Heart right ventricle (tissue), 16 donors: ENCODE data around the gene OIP5. TPM values are rescaled to one million over a fixed set of nuclear protein-coding genes. Genes with fewer than 3 reads are reported as not detected.
"Not testable (repeated sequence)": the region's sequence is repeated elsewhere in the genome, so short reads cannot be mapped to it uniquely, and the experiment has no call there.

ENCODE experiments used
- ATAC-seq, 8 donors: fragments of 200-7000 bp; cut with Tn5 transposase; one replicate each; pipeline ENCODE4 v1.9.1; 2020; ENCODE audit warnings: mild to moderate bottlenecking in 8 of 8, moderate library complexity in 8 of 8, moderate number of reproducible peaks in 1 of 8
- DNase-seq, 2 donors: peaks; one replicate each; pipeline ENCODE4 v3.0.0-alpha.2; 2020
- H3K27ac ChIP-seq, 10 donors: fragments of 200-600 bp; sonication (generic) in 2 of 10; one replicate each; pipeline versions ENCODE4 v1.5.0 to v1.8.0; 2020 to 2022; ENCODE audit warnings: mild to moderate bottlenecking in 3 of 10
- H3K27me3 ChIP-seq, 7 donors: fragments of 200-600 bp; one replicate each; pipeline ENCODE4 v1.8.0; 2021 to 2022; ENCODE audit warnings: mild to moderate bottlenecking in 2 of 7
- H3K36me3 ChIP-seq, 9 donors: fragments of 200-600 bp; sonication (generic) in 1 of 9; one replicate each; pipeline versions ENCODE4 v1.5.0 to v1.8.0; 2020 to 2022; ENCODE audit warnings: mild to moderate bottlenecking in 2 of 9
- H3K4me1 ChIP-seq, 9 donors: fragments of 200-600 bp; sonication (generic) in 1 of 9; one replicate each; pipeline versions ENCODE4 v1.5.0 to v1.8.0; 2020 to 2022; ENCODE audit warnings: mild to moderate bottlenecking in 4 of 9
- H3K4me3 ChIP-seq, 10 donors: fragments of 200-600 bp; sonication (generic) in 2 of 10; one replicate each; pipeline versions ENCODE4 v1.5.0 to v1.8.0; 2020 to 2022; ENCODE audit warnings: mild to moderate bottlenecking in 7 of 10, moderate library complexity in 2 of 10
- H3K9me3 ChIP-seq, 11 donors: fragments of 200-600 bp in 10 of 11; sonication (generic) in 2 of 11; one replicate each; pipeline versions ENCODE4 v1.5.0 to v1.8.0; 2013 to 2022; ENCODE audit warnings: mild to moderate bottlenecking in 2 of 11, control low read depth in 1 of 11, moderate library complexity in 1 of 11
- WGBS, 2 donors: extraction: QIAGEN DNeasy Blood & Tissue Kit; methylation state at CpG; one replicate each; pipeline ENCODE4 v1.1.7; 2013; ENCODE audit warnings: inconsistent platforms in 1 of 2; 5-methylcytosine and 5-hydroxymethylcytosine counted together
- intact Hi-C, 10 donors: fragments of 100-400 bp; cut with DNase I; formaldehyde crosslinking; loops; one replicate each; pipeline versions ENCODE4 v1.11.1 to v1.14.2; 2022
- polyA plus RNA-seq, 2 donors: library from polyadenylated mRNA; stranded (reverse); fragments of 200-250 nt; gene quantifications; one replicate each; pipeline ENCODE4 v1.2.3, GENCODE V29; 2013
- total RNA-seq, 10 donors: library from RNA; stranded (reverse); fragmentation: NEBNext Ultra II Directional in 3 of 10; extraction: Animal tissue kit (Norgen Biotek cat#: 25700) in 3 of 10; gene quantifications; one replicate each; pipeline versions ENCODE4 v1.2.1 to v1.2.4, GENCODE V29; 2021 to 2023
- TF ChIP-seq, protein P1 (sequence below), 9 donors: fragments of 200-600 bp; sonication (generic) in 2 of 9; IDR thresholded peaks; one replicate each; pipeline versions ENCODE4 v1.5.0 to v1.8.0; 2021 to 2022; ENCODE audit warnings: antibody characterized with exemption in 9 of 9, mild to moderate bottlenecking in 5 of 9, moderate library complexity in 1 of 9
- donor health status: Arrhythmogenic right ventricular cardiomyopathy.
- donor health status: ischemic (EF 13 %, LVEDD 7.1; RV severe dilation, severe dysfunction).
- donor health status: healthy with polysubstance abuse.
- donor health status: DM: no; HTN: yes; CAD: no.
- donor health status: DM: no; HTN: no; CAD: no.
- donor health status: ischemic (EF 25% LVEDD 6.9; RV normal size, moderate dysfunction).
- donor health status: ischemic (EF 25% LVEDD 5.7; RV mildly dilated, moderate dysfunction).
- donor health status: healthy.
- donor health status: DM: yes; HTN: yes; CAD: no.
- donor health status: Ischemic cardiomyopathy.
- donor health status: ischemic (EF 35%, LVEDD 5.7; RV mildly dilated, moderate dysfunction).
- donor health status: nonischemic (EF 11% LVEDD 7.7; RV severe dilation, severe dysfunction).
- donor health status: DM: yes; HTN: yes; CAD: no.
- donor health status: PGD.
- donor health status: ischemic (EF 29% LVEDD 5.4; RV normal size, mild dysfunction).
- donor health status: nonischemic (EF 23%, LVEDD 6.1; RV moderate dilation, normal function).

Gene OIP5
- total and polyA plus RNA-seq, 12 donors, result 0.18 to 1.0 (median 0.28) TPM; not detected in 6

DNA sequence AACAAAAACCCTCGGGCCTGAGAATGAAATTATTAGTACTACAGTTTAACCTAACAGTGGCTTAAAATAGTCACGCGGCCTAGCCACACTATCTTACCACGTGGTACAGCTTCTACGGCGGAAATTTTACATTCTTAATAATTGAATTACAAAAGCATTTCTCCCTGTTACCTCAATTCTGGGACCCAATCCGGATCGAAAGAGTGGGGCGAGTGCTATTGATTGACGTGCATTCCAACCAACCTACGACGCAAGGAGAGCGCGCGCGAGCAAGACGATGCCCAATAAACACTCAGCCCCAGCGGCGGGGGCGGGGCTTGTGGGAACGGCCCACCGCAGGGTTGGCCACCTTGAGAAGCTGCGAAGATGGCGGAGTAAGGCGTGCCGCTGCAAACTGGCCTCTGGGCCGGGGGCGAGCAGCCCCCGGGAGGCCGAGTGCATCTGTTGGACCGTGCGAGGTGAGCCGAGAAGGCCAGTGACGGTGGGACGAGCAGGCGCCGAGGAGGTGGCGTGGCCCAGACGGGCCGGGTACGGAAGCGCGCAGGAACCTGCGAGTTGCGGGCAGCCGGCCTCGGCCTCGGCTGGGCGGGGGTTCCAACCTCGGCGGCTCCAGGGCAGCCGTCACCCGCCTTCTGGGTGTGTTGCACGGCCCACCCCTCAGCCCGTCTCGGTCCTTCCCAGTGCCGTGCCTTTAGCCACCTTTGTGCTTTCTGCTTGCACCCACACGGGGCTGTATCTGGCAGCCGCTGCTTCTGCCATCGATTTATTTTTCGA is 48.6 kb downstream of the OIP5 start:
- intact Hi-C loops, result loop anchor here in 4 of 10 donors (1.0 to 5.0 kb wide), 4 partner anchors 48 to 53 kb away; partner anchors contain the start of genes CHP1 (in 4 of the 4), EXD1 (in 3 of the 4), NUSAP1 (in 1 of the 4) and OIP5 (in 1 of the 4)
- 0% methylated on average over 61 of the region's 61 CpGs for WGBS, 2 donors
- H3K9me3 ChIP-seq, result no peaks in the 10 kb centered on the region
- peak overlapping the region; percentile 66 to 96 (median 82) for H3K4me3 ChIP-seq
- ATAC-seq (peak; percentile 98 to 100 (median 100)), DNase-seq (peak; percentile 96 to 99)
- TF ChIP-seq, protein P1, sequence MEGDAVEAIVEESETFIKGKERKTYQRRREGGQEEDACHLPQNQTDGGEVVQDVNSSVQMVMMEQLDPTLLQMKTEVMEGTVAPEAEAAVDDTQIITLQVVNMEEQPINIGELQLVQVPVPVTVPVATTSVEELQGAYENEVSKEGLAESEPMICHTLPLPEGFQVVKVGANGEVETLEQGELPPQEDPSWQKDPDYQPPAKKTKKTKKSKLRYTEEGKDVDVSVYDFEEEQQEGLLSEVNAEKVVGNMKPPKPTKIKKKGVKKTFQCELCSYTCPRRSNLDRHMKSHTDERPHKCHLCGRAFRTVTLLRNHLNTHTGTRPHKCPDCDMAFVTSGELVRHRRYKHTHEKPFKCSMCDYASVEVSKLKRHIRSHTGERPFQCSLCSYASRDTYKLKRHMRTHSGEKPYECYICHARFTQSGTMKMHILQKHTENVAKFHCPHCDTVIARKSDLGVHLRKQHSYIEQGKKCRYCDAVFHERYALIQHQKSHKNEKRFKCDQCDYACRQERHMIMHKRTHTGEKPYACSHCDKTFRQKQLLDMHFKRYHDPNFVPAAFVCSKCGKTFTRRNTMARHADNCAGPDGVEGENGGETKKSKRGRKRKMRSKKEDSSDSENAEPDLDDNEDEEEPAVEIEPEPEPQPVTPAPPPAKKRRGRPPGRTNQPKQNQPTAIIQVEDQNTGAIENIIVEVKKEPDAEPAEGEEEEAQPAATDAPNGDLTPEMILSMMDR (IDR thresholded peaks at IDR 0.05), result no peak
- peaks cover 0 to 48% (median 33%) of the 10 kb centered on the region in 9 donors for H3K4me1 ChIP-seq
- peak overlapping the region; percentile 86 to 99 (median 94) for H3K27ac ChIP-seq
- no peaks in the 10 kb centered on the region for H3K27me3 ChIP-seq
- peaks cover 0 to 57% (median 44%) of the 10 kb centered on the region in 9 donors for H3K36me3 ChIP-seq

DNA sequence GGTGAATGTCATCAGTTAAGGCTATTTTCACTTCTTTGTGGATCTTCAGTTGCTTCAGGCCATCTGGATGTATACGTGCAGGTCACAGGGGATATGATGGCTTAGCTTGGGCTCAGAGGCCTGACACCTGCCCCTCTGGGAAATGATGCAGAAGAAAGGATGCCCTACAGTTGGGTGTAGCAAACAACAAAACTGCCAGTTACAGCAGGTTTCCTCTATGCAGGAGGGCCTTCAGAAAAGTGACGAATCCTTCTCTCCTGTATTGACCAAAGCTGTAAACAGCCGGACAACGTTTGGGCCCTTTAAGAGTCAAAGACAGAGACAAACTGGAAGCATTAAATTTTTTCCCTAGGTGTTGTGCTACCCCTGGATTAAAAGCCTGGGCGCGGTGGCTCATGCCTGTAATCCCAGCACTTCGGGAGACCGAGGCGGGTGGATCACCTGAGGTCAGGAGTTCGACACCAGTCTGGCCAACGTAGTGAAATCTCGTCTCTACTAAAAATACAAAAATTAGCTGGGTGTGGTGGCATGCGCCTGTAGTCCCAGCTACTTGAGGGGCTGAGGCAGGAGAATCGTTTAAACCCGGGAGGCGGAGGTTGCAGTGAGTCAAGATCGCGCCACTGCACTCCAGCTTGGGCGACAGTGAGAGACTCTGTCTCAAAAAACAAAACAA is 49.3 kb downstream of the OIP5 start:
- Histone ChIP-seq H3K4me3 (peak overlapping the region; percentile 26 to 96 (median 82)), H3K36me3 (peaks cover 0 to 57% (median 37%) of the 10 kb centered on the region in 9 donors), H3K4me1 (peaks cover 0 to 41% (median 26%) of the 10 kb centered on the region in 9 donors), H3K27ac (peak overlapping the region; percentile 35 to 99 (median 94))
- not testable (repeated sequence) for H3K9me3 ChIP-seq, H3K27me3 ChIP-seq, DNase-seq, ATAC-seq
- WGBS, 2 donors, result 34 to 38% methylated on average over 19 of the region's 19 CpGs
- intact Hi-C loops, result loop anchor here in 4 of 10 donors (1.0 to 5.0 kb wide), 4 partner anchors 49 to 52 kb away; partner anchors contain the start of genes CHP1 (in 3 of the 4), EXD1 (in 2 of the 4), NUSAP1 (in 1 of the 4) and OIP5 (in 1 of the 4)

DNA sequence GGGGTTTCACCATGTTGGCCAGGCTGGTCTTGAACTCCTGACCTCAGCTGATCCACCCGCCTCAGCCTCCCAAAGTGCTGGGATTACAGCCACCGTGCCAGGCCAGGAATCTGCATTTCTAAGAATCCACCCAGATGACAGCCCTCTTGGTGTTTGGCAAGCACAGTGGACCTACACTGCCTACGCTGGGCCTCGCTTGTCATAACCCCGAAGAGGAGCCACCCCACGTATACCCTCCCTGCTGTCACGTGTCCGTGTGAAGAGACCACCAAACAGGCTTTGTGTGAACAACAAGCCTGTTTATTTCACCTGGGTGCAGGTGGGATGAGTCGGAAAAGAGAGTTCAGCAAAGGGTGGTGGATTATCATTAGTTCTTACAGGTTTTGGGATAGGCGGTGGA is 50.0 kb downstream of the OIP5 start:
- H3K27ac ChIP-seq, result peak overlapping the region in 1 of 10 donors; percentile 94
- intact Hi-C loops, result loop anchor here in 3 of 10 donors (2.0 to 5.0 kb wide), 3 partner anchors 50 to 52 kb away; partner anchors contain the start of genes CHP1 (in 2 of the 3), EXD1 (in 2 of the 3), NUSAP1 (in 1 of the 3) and OIP5 (in 1 of the 3)
- WGBS, 2 donors, result 92 to 96% methylated on average over 10 of the region's 10 CpGs

DNA sequence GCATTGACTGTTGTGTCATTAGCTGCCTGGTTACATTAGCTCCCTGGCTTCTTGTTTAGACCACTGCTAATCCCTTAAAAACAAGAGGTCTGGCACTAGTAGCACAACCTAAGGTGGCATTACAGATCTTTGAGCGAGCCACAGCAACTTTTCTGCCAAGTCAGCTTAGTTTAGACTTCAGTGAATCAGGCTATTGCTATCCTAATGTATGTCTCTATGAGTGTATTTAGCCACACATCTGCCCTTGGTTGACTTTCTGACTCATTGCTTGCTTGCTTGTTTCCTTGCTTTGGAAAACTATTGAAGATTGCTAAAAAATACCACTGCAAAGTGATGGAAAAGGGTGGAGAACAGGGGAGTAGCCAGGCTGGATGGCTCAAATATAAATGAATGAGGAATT is 51.2 kb downstream of the OIP5 start:
- Histone ChIP-seq H3K4me3 (no peak overlapping the region), H3K9me3 (no peaks in the 10 kb centered on the region), H3K36me3 (peaks cover 0 to 57% (median 28%) of the 10 kb centered on the region in 9 donors), H3K27me3 (no peaks in the 10 kb centered on the region), H3K27ac (no peak overlapping the region), H3K4me1 (peaks cover 0 to 23% (median 14%) of the 10 kb centered on the region in 9 donors)
- intact Hi-C loops, result loop anchor here in 2 of 10 donors (5.0 kb wide), 2 partner anchors 49 to 51 kb away; partner anchors contain the start of genes CHP1 (in 1 of the 2), EXD1 (in 1 of the 2), NUSAP1 (in 1 of the 2) and OIP5 (in 1 of the 2)
- TF ChIP-seq, protein P1 (IDR thresholded peaks at IDR 0.05), result no peak
- DNase-seq (no peak), ATAC-seq (no peak)
- 91 to 100% methylated on average over 1 of the region's 1 CpG for WGBS, 2 donors

More for the DNA sequence above, 50.0 kb downstream of the OIP5 start:
- H3K4me1 ChIP-seq, result peaks cover 0 to 34% (median 23%) of the 10 kb centered on the region in 9 donors
- not testable (repeated sequence) for H3K4me3 ChIP-seq, ATAC-seq, H3K9me3 ChIP-seq, DNase-seq, H3K27me3 ChIP-seq
- peaks cover 0 to 57% (median 32%) of the 10 kb centered on the region in 9 donors for H3K36me3 ChIP-seq
